Stimulated activated CD4-positive, alpha-beta T cell treated with anti-CD3 and anti-CD28 coated beads, Interleukin-4, amount 100 ng/mL, for 24 hours (primary cell): ENCODE data around the gene TBCE.
"Not testable (repeated sequence)": the region's sequence is repeated elsewhere in the genome, so short reads cannot be mapped to it uniquely, and the experiment has no call there.

ENCODE experiments used
- DNase-seq: peaks from one replicate; pipeline ENCODE4 v3.0.0-alpha.2; 2020

The TBCE gene

GRCh38 chr1:235351898-235352297 lies 15.3 kb upstream of the TBCE start:
- DNase-seq: no peak

- no peak for DNase-seq
These were observed 9.5 kb upstream of the TBCE start for GRCh38 chr1:235357485-235358373.

GRCh38 chr1:235358899-235359298 lies 8.3 kb upstream of the TBCE start:
- no peak for DNase-seq

- DNase-seq: not testable (repeated sequence)
These were observed 3.0 kb upstream of the TBCE start for GRCh38 chr1:235364189-235364588.

DNA sequence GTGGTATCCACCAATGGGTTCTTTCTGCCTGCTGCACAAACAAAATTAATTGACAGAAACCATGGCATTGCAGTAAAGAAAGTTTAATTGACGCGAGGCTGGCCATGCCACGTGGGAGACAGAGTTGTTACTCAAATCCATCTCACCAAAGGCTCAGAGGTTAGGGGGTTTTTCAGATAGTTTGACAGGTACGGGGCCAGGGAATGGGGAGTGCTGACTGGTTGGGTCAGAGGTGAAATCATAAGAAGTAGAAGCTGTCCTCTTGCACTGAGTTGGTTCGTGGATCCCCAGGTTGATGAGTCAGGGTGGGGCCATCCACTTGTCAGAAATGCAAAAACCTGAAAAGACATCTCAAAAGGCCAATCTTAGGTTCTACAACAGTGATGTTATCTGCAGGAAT lies 941 bp upstream of the TBCE start:
- DNase-seq: peak; percentile 50

DNA sequence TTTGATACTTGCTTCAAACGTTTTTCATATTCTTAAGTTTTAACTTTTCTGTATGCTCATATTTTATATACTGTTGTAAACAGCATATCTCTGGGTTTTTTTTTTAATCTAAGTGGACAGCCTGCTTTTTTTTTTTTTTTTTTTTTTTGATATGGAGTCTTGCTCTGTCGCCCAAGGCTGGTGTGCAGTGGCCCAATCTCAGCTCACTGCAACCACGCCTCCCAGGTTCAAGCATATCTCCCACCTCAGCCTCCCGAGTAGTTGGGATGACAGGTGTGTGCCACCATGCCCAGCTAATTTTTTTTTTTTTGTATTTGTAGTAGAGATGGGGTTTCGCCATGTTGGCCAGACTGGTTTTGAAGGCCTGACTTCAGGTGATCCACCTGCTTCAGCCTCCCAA lies 1.2 kb downstream of the TBCE start:
- DNase-seq: no peak

GRCh38 chr1:235369802-235370201 lies 2.6 kb downstream of the TBCE start:
- no peak for DNase-seq

GRCh38 chr1:235375919-235376605 lies 8.8 kb downstream of the TBCE start:
- DNase-seq: no peak

GRCh38 chr1:235378134-235378735 lies 11.0 kb downstream of the TBCE start:
- not testable (repeated sequence) for DNase-seq

DNA sequence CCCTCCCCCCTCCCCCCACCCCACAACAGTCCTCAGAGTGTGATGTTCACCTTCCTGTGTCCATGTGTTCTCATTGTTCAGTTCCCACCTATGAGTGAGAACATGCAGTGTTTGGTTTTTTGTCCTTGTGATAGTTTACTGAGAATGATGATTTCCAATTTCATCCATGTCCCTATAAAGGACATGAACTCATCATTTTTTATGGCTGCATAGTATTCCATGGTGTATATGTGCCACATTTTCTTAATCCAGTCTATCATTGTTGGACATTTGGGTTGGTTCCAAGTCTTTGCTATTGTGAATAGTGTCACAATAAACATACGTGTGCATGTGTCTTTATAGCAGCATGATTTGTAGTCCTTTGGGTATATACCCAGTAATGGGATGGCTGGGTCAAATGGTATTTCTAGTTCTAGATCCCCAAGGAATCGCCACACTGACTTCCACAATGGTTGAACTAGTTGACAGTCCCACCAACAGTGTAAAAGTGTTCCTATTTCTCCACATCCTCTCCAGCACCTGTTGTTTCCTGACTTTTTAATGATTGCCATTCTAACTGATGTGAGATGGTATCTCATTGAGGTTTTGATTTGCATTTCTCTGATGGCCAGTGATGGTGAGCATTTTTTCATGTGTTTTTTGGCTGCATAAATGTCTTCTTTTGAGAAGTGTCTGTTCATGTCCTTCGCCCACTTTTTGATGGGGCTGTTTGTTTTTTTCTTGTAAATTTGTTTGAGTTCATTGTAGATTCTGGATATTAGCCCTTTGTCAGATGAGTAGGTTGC lies 14.9 kb downstream of the TBCE start:
- not testable (repeated sequence) for DNase-seq

DNA sequence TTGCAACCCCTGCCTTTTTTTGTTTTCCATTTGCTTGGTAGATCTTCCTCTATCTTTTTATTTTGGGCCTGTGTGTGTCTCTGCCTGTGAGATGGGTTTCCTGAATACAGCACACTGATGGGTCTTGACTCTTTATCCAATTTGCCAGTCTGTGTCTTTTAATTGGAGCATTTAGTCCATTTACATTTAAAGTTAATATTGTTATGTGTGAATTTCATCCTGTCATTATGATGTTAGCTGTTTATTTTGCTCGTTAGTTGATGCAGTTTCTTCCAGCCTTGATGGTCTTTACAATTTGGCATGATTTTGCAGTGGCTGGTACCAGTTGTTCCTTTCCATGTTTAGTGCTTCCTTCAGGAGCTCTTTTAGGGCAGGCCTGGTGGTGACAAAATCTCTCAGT lies 18.4 kb downstream of the TBCE start:
- not testable (repeated sequence) for DNase-seq

GRCh38 chr1:235391874-235392273 lies 24.6 kb downstream of the TBCE start:
- DNase-seq: no peak

GRCh38 chr1:235397733-235398132 lies 30.5 kb downstream of the TBCE start:
- no peak for DNase-seq

DNA sequence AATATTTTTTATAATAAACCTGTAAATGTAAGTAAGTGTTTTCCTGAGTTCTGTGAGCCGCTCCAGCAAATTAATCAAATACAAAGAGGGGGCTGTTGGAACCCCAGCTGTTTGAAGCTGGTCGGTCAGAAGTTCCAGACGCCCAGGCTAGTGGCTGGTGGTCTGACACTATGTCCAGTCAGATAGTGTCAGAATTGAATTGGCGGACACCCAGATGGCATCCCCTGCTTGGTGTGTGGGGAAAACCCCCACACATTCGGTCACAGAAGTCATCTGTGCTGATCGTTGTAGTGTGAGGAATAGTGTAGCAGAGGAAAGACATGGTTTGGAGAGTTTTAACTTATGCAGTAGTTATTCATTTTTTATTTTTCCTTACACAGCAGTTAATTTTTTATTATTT lies 32.4 kb downstream of the TBCE start:
- DNase-seq: no peak

DNA sequence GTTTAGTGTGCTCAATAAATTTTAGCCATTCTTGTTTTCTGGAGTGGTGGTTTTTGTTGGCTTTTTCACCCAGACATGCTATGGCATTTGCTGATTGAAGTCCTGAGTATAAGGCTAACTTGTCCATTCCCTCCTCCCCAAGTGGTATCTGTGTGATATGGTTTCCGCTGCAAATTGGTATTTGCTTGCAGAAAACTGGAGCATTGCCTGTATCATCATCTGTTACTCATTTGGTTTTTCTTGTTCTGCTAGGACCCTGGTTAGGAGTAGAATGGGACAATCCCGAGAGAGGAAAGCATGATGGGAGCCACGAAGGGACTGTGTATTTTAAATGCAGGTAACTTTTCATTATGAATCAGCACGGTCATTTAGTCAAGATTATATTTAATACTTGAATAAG lies 34.0 kb downstream of the TBCE start:
- no peak for DNase-seq

DNA sequence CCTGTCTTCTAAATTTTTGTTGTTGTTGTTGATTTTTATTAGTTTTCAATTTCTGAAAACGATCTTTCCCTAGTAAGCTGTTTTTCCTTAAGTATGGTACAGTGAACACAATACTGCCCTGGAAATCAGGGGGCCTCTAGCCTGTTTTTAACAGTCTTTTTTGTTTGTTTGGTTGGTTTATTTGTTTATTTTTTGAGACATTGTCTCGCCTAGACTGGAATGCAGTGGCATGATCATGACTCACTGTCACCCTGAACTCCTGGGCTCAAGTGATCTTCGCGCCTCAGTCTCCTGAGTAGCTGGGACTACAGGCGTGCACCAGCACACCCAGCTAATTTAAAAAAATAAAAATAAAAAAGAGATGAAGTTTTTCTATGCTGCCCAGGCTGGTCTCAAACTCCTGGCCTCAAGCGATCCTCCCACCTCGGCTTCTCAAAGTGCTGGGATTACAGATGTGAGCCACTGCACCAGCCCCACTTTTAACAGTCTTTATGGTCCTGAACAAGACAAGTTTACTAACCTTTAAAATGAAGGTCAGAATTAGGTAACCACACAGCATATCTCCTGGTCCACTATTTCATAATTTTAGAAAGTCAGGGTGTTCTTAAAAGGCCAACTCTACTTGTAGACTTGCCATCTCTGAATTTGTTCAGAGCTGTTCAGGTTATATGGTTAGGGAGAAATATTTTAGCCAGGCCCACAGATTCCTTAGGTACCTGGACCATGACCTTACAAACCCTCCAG lies 35.4 kb downstream of the TBCE start:
- DNase-seq: no peak

DNA sequence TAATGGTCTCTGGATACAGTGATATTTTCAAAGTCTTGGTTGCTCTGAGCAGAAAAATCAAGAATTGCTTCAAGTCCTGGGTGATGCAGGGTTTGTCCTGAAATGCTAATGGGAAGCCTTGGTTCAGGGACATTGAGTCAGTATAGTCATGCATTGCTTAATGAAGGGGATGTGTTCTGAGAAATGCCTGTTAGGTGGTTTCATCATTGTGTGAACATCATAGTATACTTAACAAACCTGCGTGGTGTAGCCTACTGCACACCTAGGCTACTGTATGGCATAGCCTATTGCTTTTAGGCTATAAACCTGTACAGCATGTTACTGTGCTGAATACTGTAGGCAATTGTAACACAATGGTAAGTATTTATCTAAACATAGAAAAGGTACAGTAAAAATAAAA lies 36.4 kb downstream of the TBCE start:
- no peak for DNase-seq

- DNase-seq: no peak
These were observed 37.0 kb downstream of the TBCE start for GRCh38 chr1:235404190-235404589.

DNA sequence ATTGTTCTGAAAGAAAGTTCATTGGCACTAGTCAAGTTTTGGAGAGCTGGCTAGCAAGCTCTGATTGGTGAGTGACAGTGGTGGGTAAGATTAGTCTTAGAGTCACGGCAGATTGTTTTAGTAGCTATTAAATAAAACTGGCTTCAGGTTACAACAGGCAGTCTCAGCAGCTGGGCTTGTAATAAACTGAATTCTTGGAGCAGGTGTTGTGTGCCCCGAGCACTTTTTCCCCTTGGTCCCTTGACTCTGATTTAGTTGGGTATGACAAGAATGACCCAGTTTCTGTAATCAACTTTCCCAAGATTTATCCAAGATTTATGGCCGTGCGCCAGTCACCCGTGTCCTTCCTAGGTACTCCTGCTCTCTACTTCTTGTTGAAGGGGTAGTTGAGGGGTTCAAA lies 40.2 kb downstream of the TBCE start:
- no peak for DNase-seq

GRCh38 chr1:235408503-235408960 lies 41.3 kb downstream of the TBCE start:
- no peak for DNase-seq

DNA sequence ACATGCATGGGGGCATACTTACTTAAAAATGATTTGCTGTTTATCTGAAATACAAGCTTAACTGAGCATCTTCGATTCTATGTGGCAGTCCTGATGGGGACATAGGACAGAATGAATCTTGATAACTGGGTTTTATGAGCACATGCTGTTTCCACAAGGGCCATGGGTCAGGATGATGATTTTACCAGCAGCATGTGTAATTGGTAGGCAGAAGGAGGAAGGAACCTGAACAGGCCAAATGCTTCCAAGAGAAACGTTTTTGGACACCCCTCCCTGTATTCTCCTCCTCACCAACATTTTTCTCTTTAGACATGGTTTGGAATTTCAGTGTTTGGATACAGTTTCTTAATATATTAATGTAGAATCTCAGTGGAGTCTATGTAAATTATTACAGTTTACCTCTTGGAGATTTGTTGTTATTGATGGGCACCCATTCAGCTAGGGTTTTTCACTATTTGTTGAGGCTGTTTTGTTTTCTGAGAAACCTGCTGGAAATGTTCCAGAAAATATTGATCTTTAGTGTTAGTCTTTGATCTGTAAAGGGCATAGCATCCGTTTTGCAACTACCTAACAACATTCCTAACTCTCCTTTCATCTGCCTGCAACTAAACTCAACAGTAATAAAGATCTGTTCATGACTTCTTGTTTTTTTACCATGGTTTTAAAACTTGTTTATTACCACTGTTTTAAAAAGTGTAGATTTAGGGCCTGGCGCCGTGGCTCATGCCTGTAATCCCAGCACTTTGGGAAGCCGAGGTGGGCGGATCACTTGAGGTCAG lies 42.0 kb downstream of the TBCE start:
- no peak for DNase-seq
